OCI-LY1 (cell line): ENCODE data around the gene WDR72.

ENCODE experiments used
- H2AFZ ChIP-seq: fragments of 200-600 bp; sonication (generic), shearing (Covaris generic); 2 replicates; pipeline ENCODE4 v1.6.0; 2014; ENCODE audit warnings: antibody characterized with exemption, mild to moderate bottlenecking, low read length
- H3F3A ChIP-seq: fragments of 200-600 bp; sonication (generic), shearing (Covaris generic); 2 replicates; pipeline ENCODE4 v1.6.0; 2014; ENCODE audit warnings: mild to moderate bottlenecking, antibody characterized with exemption, low read length, moderate library complexity; ENCODE audit not compliant: insufficient read depth
- H3K27ac ChIP-seq: fragments of 200-600 bp; sonication (generic); 2 replicates; pipeline ENCODE4 v1.5.1; 2014; ENCODE audit warnings: low read length, mixed run types, mild to moderate bottlenecking, low read depth; ENCODE audit not compliant: poor library complexity, severe bottlenecking
- H3K27me3 ChIP-seq: fragments of 200-600 bp; sonication (generic); 2 replicates; pipeline ENCODE4 v1.6.0; 2014; ENCODE audit warnings: antibody characterized with exemption, mild to moderate bottlenecking, low read length, moderate library complexity; ENCODE audit not compliant: insufficient read depth
- H3K36me3 ChIP-seq: fragments of 200-600 bp; sonication (generic); 2 replicates; pipeline ENCODE4 v1.6.1; 2014; ENCODE audit warnings: mild to moderate bottlenecking, antibody characterized with exemption, low read length, moderate library complexity, mixed read lengths; ENCODE audit not compliant: insufficient read depth
- H3K4me1 ChIP-seq: fragments of 200-600 bp; sonication (generic); 2 replicates; pipeline ENCODE4 v1.5.1; 2014; ENCODE audit warnings: mild to moderate bottlenecking, low read length, moderate library complexity; ENCODE audit not compliant: insufficient read depth, severe bottlenecking
- H3K4me2 ChIP-seq: fragments of 200-600 bp; sonication (generic), shearing (Covaris generic); 2 replicates; pipeline ENCODE4 v1.6.1; 2014; ENCODE audit warnings: low read length
- H3K4me3 ChIP-seq: fragments of 200-600 bp; sonication (generic); 2 replicates; pipeline ENCODE4 v1.5.1; 2014; ENCODE audit warnings: low read length, low read depth, mild to moderate bottlenecking, mixed read lengths; ENCODE audit not compliant: poor library complexity, severe bottlenecking
- H3K79me2 ChIP-seq: fragments of 200-600 bp; shearing (Covaris generic); 2 replicates; pipeline ENCODE4 v1.6.1; 2016; ENCODE audit warnings: mixed run types, low read length, mixed read lengths; ENCODE audit not compliant: insufficient read depth
- H3K9ac ChIP-seq: fragments of 200-600 bp; sonication (generic), shearing (Covaris generic); 2 replicates; pipeline ENCODE4 v1.6.1; 2014; ENCODE audit warnings: mild to moderate bottlenecking, low read length, mixed read lengths
- H3K9me2 ChIP-seq: fragments of 200-600 bp; sonication (generic), shearing (Covaris generic); 2 replicates; pipeline ENCODE4 v1.6.1; 2014; ENCODE audit warnings: low read depth, mild to moderate bottlenecking, low read length, mixed read lengths
- H3K9me3 ChIP-seq: fragments of 200-600 bp; shearing (Covaris generic); 2 replicates; pipeline ENCODE4 v1.6.1; 2014; ENCODE audit warnings: low read length, mixed read lengths
- H4K20me1 ChIP-seq: fragments of 200-600 bp; sonication (generic), shearing (Covaris generic); 2 replicates; pipeline ENCODE4 v1.6.0; 2016; ENCODE audit warnings: mild to moderate bottlenecking, low read length; ENCODE audit not compliant: insufficient read depth
- CTCF ChIP-seq: fragments of 200-600 bp; sonication (generic), shearing (Covaris generic); IDR thresholded peaks from 2 replicates; pipeline ENCODE4 v1.5.1; 2017; ENCODE audit warnings: mild to moderate bottlenecking, antibody characterized with exemption, low read length, moderate library complexity, mixed read lengths
- EZH2 ChIP-seq: fragments of 200-600 bp; sonication (generic), shearing (Covaris generic); IDR thresholded peaks from 2 replicates; pipeline ENCODE4 v1.8.0; 2017; ENCODE audit warnings: borderline replicate concordance, mixed run types, mild to moderate bottlenecking, antibody characterized with exemption, low read length, moderate library complexity, mixed read lengths

Gene WDR72

GRCh38 chr15:53591041-53591440 lies 168.4 kb downstream of the WDR72 start:
- Histone ChIP-seq H3F3A (no peaks in the 10 kb centered on the region), H3K4me1 (no peaks in the 10 kb centered on the region), H3K36me3 (no peaks in the 10 kb centered on the region), H3K27me3 (no peaks in the 10 kb centered on the region), H4K20me1 (no peaks in the 10 kb centered on the region), H3K79me2 (no peaks in the 10 kb centered on the region), H3K9me2 (no peaks in the 10 kb centered on the region), H3K9ac (no peak overlapping the region), H3K27ac (no peak overlapping the region), H3K4me2 (no peak overlapping the region), H3K4me3 (no peak overlapping the region), H3K9me3 (no peaks in the 10 kb centered on the region), H2AFZ (no peak overlapping the region)
- TF ChIP-seq CTCF (no peak), EZH2 (no peak)

GRCh38 chr15:53590380-53590779 lies 169.1 kb downstream of the WDR72 start:
- Histone ChIP-seq H3K9me2 (no peaks in the 10 kb centered on the region), H3K36me3 (no peaks in the 10 kb centered on the region), H3K27ac (no peak overlapping the region), H3K4me2 (no peak overlapping the region), H3K9ac (no peak overlapping the region), H3K4me1 (no peaks in the 10 kb centered on the region), H3F3A (no peaks in the 10 kb centered on the region), H3K27me3 (no peaks in the 10 kb centered on the region), H3K4me3 (no peak overlapping the region), H3K79me2 (no peaks in the 10 kb centered on the region), H3K9me3 (no peaks in the 10 kb centered on the region), H4K20me1 (no peaks in the 10 kb centered on the region), H2AFZ (no peak overlapping the region)
- no peak for TF ChIP-seq CTCF

GRCh38 chr15:53589520-53590057 lies 169.9 kb downstream of the WDR72 start:
- TF ChIP-seq CTCF: no peak
- no peak for TF ChIP-seq EZH2

More at GRCh38 chr15:53589520-53590057, 169.9 kb downstream of the WDR72 start:
- H3K9me2 ChIP-seq: no peaks in the 10 kb centered on the region
- H3K36me3 ChIP-seq: no peaks in the 10 kb centered on the region
- H3K79me2 ChIP-seq: no peaks in the 10 kb centered on the region
- no peaks in the 10 kb centered on the region for H3F3A ChIP-seq
- no peak overlapping the region for H2AFZ ChIP-seq
- H3K4me2 ChIP-seq: no peak overlapping the region
- H3K9me3 ChIP-seq: no peaks in the 10 kb centered on the region
- no peak overlapping the region for H3K4me3 ChIP-seq
- no peaks in the 10 kb centered on the region for H3K4me1 ChIP-seq
- H4K20me1 ChIP-seq: no peaks in the 10 kb centered on the region
- H3K27ac ChIP-seq: no peak overlapping the region
- no peaks in the 10 kb centered on the region for H3K27me3 ChIP-seq
- H3K9ac ChIP-seq: no peak overlapping the region
